HG02840 (cell line): ENCODE data around the gene NGFR.
"Not testable (repeated sequence)": the region's sequence is repeated elsewhere in the genome, so short reads cannot be mapped to it uniquely, and the experiment has no call there.

Source experiments
- ATAC-seq: cut with Tn5 transposase; IDR thresholded peaks from one replicate; pipeline ENCODE4 v1.9.1; 2021; ENCODE audit warnings: mild to moderate bottlenecking, moderate library complexity, moderate number of reproducible peaks; ENCODE audit not compliant: unreplicated experiment, low FRiP score

The NGFR gene

DNA sequence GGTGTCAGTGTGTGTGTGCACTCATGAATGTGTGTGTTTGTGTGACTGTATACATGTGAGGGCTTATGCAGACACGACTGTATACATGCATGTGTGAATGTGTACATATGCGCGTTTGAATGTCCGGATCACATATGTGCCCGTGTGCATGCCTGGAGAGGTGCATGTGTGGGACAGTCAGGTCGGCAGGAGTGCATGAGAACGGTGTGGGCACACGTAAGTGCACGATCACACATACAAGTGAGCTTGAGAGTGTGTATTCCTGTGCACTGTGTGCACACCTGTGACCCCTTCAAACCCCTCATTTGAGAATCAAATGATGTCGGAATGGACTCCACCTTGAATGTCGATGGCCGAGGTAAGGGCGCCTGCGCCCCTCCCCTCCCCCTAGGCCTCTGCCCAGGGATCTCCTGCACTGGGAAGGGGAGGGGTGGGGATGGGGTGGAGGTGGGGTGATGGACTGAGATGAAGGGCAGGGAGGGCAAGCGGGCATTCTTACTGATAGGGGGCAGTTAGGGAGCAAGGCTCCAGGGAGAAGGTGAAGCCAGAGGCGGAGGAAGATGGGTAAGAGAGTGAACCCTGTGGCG is 601 bp upstream of the NGFR start:
- ATAC-seq, result no peak

GRCh38 chr17:49495842-49496182 is 719 bp downstream of the NGFR start:
- no peak for ATAC-seq

- no peak for ATAC-seq
Observed at GRCh38 chr17:49496183-49496866, 1.2 kb downstream of the NGFR start.

DNA sequence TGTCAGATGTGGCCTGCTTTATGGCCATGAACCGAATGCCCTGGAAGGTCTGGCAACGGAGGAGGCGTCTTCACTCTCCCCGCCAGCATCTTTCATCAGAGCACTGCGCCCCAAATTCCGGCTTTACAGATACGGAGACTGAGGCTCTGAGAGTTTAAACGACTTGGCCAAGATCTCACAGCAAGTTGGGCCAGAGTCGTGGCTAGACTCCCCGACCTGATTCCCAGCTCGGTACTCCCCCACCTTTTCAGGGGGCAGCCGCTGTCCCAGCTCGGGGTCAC is 1.7 kb downstream of the NGFR start:
- no peak for ATAC-seq

DNA sequence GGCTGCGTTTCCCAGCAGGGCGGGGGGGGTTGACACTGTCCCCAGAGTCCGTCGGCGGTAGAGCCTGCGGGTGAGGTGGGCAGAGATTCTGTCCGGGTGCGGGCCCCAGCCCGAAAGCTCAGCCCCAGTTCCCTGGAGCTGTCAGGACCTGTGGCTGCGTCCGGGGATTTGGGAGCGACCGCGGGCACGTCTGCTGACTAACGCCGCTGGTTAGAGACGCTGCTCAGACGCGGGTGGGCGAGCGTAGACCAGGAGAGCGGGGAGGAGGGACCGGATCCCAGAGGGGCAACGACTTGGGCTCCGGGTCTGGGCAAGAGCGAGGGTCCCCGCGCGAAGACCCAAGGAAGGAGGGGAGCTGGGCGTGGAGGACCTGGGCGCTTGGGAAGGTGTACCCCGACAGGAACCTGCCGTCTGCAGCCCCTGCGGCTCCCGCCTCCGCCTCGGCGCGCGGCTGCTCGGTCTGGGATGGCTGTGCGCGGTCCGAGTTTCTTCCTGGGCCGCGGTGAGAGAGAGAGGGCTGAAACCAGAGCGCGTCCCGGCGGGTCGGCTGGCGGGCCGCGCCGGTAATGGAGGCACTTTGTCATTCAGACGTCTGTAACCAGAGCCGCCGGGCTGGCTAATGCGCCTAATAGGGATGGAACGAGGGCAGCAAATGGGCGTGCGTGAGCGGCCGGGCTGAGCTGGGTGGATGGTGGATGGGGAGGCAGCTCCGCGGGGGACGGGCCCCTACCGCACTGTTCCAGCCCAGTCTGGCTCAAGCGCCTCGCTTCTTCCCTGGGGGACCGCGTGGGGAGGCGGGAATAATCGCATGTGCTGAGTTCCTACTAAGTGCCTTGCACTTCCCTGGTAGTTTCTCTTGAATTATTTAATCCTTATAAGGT is 2.3 kb downstream of the NGFR start:
- no peak for ATAC-seq

DNA sequence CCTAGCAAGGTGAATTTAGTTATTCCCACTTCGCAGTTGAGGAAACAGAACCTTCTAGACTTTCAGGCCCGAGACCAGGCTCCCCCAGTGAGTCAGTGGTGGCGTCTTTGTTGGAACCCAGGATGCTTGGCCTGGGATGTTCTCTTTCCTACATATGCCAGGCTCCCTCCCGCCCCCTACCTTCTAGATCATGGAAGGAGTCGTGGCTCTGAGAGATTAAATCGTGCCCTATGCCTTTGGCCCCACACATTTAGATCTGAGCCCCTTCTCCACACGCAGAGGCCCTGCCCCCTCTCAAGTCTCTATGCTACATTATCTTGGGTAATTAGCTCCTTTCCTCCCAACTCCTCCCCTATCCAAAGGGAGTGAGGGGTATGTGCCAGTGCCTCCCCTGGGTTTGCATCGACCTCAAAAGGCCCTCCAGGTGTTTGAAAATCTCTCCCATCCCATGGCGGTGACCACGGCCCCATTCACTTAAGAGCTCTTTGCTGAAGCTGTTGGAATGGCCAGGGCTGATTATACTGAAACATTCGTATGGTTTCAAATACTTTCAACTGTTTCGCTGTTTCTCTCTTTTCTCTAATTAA is 3.0 kb downstream of the NGFR start:
- ATAC-seq, result no peak

DNA sequence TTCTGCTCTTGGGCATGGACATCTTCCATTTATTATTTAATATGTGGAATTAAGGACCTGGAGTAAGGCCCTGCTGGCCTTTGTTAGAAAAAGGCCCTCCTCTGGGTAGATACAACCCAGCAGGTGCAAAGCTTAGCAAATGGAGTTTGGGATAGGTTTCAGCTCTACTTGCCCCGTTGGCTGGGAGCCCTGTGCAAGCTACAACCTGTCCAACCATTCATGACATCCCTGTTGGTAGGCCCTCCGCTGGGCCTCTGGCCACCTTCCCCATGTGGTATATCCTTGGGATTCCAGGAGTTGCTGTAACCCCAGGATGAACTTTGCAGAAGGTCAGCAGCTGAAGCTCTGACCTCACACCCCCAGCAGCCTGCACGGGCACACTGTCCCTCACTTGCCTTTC is 6.4 kb downstream of the NGFR start:
- no peak for ATAC-seq

DNA sequence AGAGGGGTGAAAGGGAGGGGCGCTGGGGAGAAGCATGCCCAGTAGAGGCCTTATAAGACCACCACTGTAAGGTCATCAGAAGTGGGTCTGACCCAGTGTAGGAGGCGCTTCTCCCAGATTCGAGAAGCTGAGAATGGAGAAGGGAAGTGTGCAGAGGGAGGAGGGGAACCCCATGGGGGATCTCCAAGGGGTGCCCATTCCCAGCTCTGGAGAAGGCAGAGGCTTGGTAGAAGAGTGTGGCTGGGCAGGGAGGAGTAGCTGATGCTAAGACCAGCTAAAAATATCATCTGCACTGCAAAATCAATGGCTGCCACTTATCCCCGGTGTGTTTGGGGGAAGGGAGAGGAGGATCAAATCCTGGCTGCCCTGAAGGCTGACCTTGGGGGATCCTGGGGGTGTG is 7.2 kb downstream of the NGFR start:
- ATAC-seq, result no peak

DNA sequence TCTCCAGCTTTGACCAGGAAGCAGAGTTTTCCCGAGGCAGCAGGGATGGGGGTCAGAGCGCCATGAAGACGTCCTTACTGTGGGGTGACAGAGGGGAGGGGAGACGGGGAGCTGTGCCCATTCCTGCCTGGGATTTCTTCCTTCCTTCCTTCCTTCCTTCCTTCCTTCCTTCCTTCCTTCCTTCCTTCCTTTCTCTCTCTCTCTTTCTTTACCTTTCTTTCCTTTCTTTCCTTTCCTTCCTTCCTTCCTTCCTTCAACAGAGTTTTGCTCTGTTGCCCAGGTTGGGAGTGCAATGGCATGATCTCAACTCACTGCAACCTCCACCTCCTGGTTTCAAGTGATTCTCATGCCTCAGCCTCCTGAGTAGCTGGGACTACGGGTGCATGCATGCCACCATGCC is 7.6 kb downstream of the NGFR start:
- ATAC-seq, result not testable (repeated sequence)

- no peak for ATAC-seq
Observed at GRCh38 chr17:49504369-49504768, 9.3 kb downstream of the NGFR start.

DNA sequence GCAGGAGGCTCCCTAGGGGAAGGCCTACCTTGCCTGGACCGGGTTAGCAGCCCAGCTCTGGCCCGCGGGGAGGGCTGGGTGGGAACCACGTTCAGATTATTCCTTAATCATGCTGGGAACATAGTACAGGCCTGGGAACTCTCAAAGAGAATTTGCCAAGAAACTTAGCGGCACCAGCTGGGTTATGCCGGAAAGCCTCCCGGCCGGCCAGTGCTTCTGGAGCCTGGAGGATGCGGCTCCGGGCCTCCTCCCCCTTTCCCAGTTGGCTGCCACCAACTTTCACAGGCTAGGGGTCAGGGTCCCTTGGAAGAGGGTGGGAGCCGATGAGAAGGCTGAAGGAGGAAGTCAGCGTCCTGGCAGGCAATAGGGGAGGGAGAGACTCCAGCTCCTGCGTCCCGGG is 10.8 kb downstream of the NGFR start:
- ATAC-seq, result no peak

DNA sequence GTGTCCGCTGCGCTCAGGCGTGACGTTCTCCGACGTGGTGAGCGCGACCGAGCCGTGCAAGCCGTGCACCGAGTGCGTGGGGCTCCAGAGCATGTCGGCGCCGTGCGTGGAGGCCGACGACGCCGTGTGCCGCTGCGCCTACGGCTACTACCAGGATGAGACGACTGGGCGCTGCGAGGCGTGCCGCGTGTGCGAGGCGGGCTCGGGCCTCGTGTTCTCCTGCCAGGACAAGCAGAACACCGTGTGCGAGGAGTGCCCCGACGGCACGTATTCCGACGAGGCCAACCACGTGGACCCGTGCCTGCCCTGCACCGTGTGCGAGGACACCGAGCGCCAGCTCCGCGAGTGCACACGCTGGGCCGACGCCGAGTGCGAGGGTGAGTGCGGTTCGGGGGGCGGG is 11.2 kb downstream of the NGFR start:
- no peak for ATAC-seq

DNA sequence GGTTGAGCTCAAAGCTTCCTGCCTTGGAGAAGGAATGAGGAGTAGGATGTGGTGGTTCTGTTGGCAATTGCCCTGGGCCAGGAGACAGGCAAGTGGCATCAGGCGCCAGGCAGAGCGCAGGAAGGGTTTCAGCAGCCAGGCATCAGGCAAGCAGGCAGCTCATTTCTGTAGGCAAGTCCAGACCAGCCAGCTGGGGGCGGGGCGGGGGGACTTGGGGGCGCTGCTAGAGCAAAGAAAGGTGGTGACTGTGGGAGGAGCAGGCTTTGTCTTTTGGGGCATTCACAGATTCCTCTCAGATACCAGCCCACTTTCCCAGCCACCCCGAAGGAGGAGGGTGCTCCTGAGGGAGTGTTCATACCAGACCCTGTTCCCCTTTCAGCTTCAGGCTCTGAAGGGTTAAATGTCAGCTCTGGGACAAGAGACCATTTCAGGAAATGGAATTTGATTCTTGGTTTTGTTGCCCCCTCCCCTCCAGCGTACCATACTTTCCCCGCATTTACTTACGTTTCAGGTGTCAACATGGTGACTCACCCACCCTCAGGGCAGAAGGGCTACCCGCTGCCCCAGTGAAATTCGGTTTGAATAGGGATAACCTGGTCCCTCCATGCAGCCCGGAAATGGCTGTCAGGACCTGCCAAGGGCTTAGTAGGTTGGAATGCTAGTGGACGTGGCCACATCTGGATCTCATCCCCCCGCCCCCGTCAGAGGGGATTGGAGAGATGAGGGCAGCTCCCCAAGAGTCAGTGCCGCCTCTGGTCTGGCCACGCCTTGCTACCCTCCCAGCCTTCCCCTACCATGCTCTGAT is 13.2 kb downstream of the NGFR start:
- no peak for ATAC-seq

- ATAC-seq, result no peak
Observed at GRCh38 chr17:49508866-49509587, 13.9 kb downstream of the NGFR start.

- no peak for ATAC-seq
Observed at GRCh38 chr17:49509588-49509917, 14.5 kb downstream of the NGFR start.

- ATAC-seq, result no peak
Observed at GRCh38 chr17:49510059-49510719, 15.1 kb downstream of the NGFR start.

DNA sequence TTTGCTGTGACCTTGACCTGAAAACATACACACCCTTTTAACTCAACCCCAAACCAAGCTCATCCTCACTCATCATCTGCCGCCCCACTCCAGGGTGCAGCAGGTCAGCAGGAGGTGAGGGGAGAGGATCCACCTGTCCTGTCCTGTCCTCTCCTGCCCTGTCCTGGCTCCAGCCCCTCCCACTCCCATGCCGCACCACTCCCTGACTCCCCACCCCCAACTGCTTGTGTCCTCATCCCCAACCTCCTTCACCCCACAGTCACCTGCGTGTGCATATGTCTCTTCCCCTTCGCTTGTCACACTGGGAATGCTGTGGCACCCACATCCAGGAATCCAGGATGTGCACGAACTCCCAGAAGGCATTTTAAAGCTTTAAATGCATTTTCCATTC is 15.6 kb downstream of the NGFR start:
- no peak for ATAC-seq

GRCh38 chr17:49511810-49512209 is 16.7 kb downstream of the NGFR start:
- ATAC-seq, result no peak

GRCh38 chr17:49512296-49513043 is 17.4 kb downstream of the NGFR start:
- no peak for ATAC-seq
